ENCODE measurements around the gene RNF144B.

DNA sequence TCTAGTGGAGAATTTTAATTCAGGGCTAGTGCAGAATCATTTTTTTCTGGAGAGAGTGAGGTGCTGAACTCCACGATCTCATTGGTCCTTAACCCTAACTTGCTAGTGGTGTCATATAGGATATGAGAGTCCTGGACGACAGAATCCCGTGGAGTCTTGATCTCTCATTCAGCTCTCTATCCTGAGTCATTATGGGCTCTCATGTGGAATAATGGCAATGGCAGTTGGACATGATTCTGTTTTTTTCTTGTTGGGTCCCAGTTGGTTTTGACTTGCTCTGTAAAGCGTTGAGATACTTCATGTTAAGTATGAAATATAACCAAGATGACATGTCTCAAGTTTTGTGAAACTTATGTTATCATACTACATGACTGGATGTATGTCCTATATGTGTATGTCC lies 6.3 kb upstream of the RNF144B start:
- TF ChIP-seq CTCF (conservative IDR thresholded peaks at IDR 0.05) (no peak), EZH2 (IDR thresholded peaks at IDR 0.05; ENCODE audit: low read depth) (no peak)

Measured in PC-9 (cell line).